Measurements from ENCODE around the gene FOXN4.

The FOXN4 gene

GRCh38 chr12:109305547-109305946 lies 3.5 kb downstream of the FOXN4 start:
- DNase-seq (ENCODE audit: low read depth): no peak

- no peak for DNase-seq (ENCODE audit: low read depth)
Observed at GRCh38 chr12:109304485-109304884, 4.6 kb downstream of the FOXN4 start.

GRCh38 chr12:109302770-109303169 lies 6.3 kb downstream of the FOXN4 start:
- DNase-seq (ENCODE audit: low read depth): no peak

GRCh38 chr12:109302358-109302757 lies 6.7 kb downstream of the FOXN4 start:
- no peak for DNase-seq (ENCODE audit: low read depth)

- DNase-seq (ENCODE audit: low read depth): no peak
Observed at GRCh38 chr12:109301643-109302168, 7.4 kb downstream of the FOXN4 start.

- DNase-seq (ENCODE audit: low read depth): no peak
Observed at GRCh38 chr12:109299849-109300248, 9.2 kb downstream of the FOXN4 start.

- DNase-seq (ENCODE audit: low read depth): no peak
Observed at GRCh38 chr12:109296431-109296830, 12.7 kb downstream of the FOXN4 start.

- DNase-seq (ENCODE audit: low read depth): no peak
Observed at GRCh38 chr12:109295764-109296425, 13.2 kb downstream of the FOXN4 start.

- no peak for DNase-seq (ENCODE audit: low read depth)
Observed at GRCh38 chr12:109294286-109294796, 14.7 kb downstream of the FOXN4 start.

- no peak for DNase-seq (ENCODE audit: low read depth)
Observed at GRCh38 chr12:109293106-109293505, 16.0 kb downstream of the FOXN4 start.

GRCh38 chr12:109292342-109292711 lies 16.8 kb downstream of the FOXN4 start:
- no peak for DNase-seq (ENCODE audit: low read depth)

- DNase-seq (ENCODE audit: low read depth): no peak
Observed at GRCh38 chr12:109291521-109292341, 17.4 kb downstream of the FOXN4 start.

GRCh38 chr12:109291117-109291516 lies 18.0 kb downstream of the FOXN4 start:
- no peak for DNase-seq (ENCODE audit: low read depth)

GRCh38 chr12:109290061-109290460 lies 19.0 kb downstream of the FOXN4 start:
- no peak for DNase-seq (ENCODE audit: low read depth)

- DNase-seq (ENCODE audit: low read depth): no peak
Observed at GRCh38 chr12:109289551-109289950, 19.5 kb downstream of the FOXN4 start.

GRCh38 chr12:109289004-109289403 lies 20.1 kb downstream of the FOXN4 start:
- DNase-seq (ENCODE audit: low read depth): no peak

- no peak for DNase-seq (ENCODE audit: low read depth)
Observed at GRCh38 chr12:109288571-109288970, 20.5 kb downstream of the FOXN4 start.

GRCh38 chr12:109287811-109288469 lies 21.1 kb downstream of the FOXN4 start:
- DNase-seq (ENCODE audit: low read depth): no peak

GRCh38 chr12:109287181-109287580 lies 21.9 kb downstream of the FOXN4 start:
- no peak for DNase-seq (ENCODE audit: low read depth)

- DNase-seq (ENCODE audit: low read depth): no peak
Observed at GRCh38 chr12:109286652-109287051, 22.4 kb downstream of the FOXN4 start.

GRCh38 chr12:109286252-109286651 lies 22.8 kb downstream of the FOXN4 start:
- DNase-seq (ENCODE audit: low read depth): no peak

- no peak for DNase-seq (ENCODE audit: low read depth)
Observed at GRCh38 chr12:109284392-109284791, 24.7 kb downstream of the FOXN4 start.

GRCh38 chr12:109281452-109281851 lies 27.6 kb downstream of the FOXN4 start:
- no peak for DNase-seq (ENCODE audit: low read depth)
